ENCODE data around the gene CCDC134.

The CCDC134 gene

DNA sequence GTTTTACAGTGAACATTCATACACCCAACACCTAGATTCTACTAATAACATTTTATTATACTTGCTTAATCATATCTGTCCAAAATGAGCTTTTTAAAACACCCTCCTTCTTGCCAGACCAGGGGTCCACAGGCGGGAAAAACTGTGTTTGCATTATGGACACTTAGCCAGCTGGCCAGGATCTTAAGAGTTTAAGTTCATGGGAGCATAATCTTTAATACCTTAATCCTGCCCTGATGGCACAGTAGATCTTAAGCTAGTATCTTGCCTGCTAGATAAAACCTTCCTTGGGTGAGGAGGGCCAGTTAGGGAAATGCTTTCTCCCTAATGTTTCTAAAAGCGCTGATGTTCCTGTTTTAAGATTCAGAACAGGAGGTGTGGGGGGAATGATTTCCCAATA lies 13.1 kb upstream of the CCDC134 start:
- no peak for DNase-seq

- DNase-seq, result no peak
Observed at GRCh38 chr22:41793871-41794270, 6.6 kb upstream of the CCDC134 start.

- no peak for DNase-seq
Observed at GRCh38 chr22:41798736-41799135, 1.7 kb upstream of the CCDC134 start.

DNA sequence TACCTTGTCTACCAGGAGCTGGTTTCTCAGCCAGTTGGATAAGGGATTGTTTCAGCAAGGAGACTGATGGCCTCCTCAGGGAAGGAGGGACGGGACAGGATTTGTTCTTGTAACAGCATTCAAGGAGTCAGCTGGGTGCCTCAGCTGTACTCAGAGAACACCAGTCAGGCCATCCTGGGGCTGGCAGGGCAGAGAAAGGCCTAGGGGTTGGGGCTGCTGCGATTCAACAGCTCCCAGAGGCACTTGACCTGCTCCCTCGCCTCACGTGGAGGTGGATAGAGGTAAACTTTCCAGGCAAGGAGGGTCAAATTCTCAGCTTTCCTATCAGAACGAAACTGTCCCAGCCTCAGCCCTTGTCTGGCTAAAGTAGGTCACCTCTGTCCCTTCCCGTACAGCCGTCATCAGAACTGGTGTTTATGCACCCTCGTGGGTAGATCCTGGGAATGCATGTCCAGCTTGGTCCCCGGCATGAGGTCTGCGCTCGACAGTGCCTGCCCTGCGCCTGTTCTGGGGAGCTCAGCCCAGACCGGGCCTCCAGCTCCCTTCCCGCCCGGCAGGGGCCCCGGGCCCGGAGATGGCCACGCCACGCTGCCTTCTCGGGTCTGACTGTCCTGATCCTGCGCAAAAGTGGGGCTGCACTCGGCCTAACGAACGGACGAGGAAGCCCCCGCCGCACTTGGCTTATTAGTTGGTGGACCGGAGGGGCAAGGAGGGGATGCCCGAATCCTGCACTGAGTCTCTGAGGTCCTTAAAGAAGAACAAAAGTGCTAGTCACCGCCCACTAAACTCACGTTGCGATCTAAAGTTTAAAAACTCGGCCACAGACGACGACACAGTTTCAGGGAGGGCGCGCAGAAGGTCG lies 762 bp upstream of the CCDC134 start:
- DNase-seq, result peak; percentile 46

GRCh38 chr22:41801147-41801819 lies 804 bp downstream of the CCDC134 start:
- peak; percentile 45 for DNase-seq

GRCh38 chr22:41801886-41802285 lies 1.4 kb downstream of the CCDC134 start:
- no peak for DNase-seq

GRCh38 chr22:41805639-41806038 lies 5.2 kb downstream of the CCDC134 start:
- no peak for DNase-seq

GRCh38 chr22:41808400-41808799 lies 7.9 kb downstream of the CCDC134 start:
- no peak for DNase-seq

GRCh38 chr22:41810022-41810421 lies 9.5 kb downstream of the CCDC134 start:
- DNase-seq, result no peak

DNA sequence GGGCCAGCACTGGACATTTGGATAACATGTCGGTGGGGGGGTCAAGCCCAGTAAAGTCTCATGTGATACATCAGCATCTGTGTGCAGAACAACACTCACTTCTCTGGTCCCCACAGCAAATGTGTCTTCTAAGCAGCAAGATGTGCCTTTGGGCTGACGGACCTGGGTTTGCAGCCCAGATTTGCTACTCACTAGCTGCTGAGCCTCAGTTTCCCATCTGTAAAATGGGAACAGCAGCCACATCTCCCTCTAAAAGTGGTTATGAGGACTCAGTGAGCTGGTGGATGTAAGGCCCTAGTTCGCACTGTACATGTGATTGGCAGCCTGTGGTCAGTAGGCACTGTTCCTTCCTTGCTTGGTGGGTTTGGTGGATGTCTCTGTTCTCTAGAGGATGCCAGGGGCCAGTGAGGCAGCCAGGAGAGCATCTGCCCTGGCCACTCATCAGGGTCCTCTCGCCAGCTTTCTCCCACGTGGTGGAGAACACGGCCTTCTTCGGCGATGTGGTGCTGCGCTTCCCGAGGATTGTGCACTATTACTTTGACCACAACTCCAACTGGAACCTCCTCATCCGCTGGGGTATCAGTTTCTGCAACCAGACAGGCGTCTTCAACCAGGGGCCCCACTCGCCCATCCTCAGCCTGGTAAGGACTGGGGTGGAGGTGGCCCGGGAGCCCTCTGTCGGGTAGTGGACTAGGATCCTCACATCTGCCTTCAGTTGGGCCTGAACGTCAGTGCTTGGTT lies 12.5 kb downstream of the CCDC134 start:
- no peak for DNase-seq

- DNase-seq, result no peak
Observed at GRCh38 chr22:41813726-41814410, 13.4 kb downstream of the CCDC134 start.

GRCh38 chr22:41815716-41816115 lies 15.2 kb downstream of the CCDC134 start:
- no peak for DNase-seq

DNA sequence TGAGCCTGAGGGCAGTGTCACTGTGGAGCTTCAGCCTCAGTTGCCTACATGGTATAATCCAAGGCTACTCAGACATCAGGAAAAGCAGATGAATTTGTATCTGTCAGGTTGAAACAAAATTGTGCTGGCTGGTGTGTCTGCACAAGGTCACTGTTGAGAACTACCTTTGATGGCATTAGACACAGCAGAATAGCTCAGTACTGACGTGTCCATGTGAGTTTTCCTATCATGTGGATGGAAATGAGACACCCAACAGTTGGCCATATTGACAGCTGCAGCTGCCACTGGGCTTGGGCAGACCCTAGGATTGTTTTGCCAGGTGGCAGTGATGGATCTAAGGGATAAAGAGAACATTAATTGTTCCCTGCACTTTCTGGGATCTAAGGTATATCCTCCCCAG lies 15.8 kb downstream of the CCDC134 start:
- no peak for DNase-seq

- no peak for DNase-seq
Observed at GRCh38 chr22:41816871-41817270, 16.4 kb downstream of the CCDC134 start.

DNA sequence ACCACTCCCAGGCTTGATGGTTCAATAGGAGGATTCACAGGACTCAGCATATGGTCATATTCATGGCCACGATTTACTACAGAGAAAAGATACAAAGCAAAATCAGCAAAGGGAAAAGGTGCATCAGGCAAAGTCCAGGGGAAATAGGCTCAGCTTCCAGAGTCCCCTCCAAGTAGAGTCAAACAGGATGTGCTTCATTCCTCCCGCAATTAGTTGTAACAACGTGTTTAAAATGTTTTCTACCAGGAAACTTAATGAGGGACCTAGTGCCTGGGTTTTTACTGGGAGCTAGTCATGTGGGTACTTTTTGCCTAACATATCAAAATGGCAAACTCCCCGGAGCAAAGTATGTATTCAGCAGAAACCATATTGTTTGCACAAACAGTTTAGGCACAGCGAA lies 17.5 kb downstream of the CCDC134 start:
- no peak for DNase-seq

- DNase-seq, result no peak
Observed at GRCh38 chr22:41818596-41818995, 18.1 kb downstream of the CCDC134 start.

DNA sequence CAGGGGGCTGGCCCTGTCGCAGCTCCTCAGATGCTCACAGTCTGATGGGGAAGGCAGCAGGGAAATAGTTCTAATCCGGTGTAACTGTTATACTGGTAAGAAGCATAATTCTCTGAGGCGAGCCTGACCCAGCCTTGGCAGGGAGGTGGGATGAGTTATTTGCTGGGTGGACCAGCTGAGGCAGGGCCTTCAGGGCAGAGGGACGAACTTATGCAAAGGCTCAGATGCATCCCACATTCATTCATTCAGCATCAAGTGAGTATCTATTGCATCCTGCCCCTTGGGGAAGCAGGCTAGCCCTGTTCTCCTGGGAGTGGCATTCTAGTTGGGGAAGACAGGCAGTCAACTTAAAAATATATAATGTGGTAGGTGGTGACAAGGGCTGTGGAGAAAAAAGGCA lies 18.8 kb downstream of the CCDC134 start:
- no peak for DNase-seq

GRCh38 chr22:41820447-41820846 lies 20.0 kb downstream of the CCDC134 start:
- no peak for DNase-seq

GRCh38 chr22:41821471-41822316 lies 21.2 kb downstream of the CCDC134 start:
- DNase-seq, result peak; percentile 68

- DNase-seq, result peak; percentile 79
Observed at GRCh38 chr22:41822317-41823057, 22.0 kb downstream of the CCDC134 start.

DNA sequence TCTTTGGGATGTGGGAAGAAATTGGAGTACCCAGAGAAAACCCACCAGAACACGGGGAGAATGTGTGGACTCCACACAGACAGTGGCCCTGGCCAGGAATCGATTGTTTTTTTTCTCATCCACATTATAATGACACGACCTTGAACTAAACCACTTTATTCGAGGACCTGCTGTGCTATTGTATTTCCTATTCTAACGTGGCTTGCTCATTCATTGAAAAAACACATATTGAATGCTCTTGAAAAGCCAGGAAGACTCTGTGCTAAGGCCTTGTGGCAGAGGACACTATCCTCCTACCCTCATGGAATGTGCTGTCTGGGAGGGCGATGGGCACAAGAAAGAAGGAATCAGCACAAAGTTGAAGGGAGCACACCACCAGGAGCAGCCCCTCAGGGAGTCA lies 23.3 kb downstream of the CCDC134 start:
- DNase-seq, result no peak
